Stomach (tissue), 9 donors: ENCODE results near the gene HMGA1. TPM values are rescaled to one million over a fixed set of nuclear protein-coding genes. Genes with fewer than 3 reads are reported as not detected.
A peak's percentile ranks its signal among the peaks of the same experiment; 100 is the strongest.

Experiments
- DNase-seq, 2 donors: peaks; one replicate each; pipeline versions ENCODE4 v3.0.0 to v3.0.0-alpha.2; 2013 to 2019
- H3K27ac ChIP-seq, 5 donors: fragments of 200-600 bp in 4 of 5; sonication (generic) in 4 of 5; one replicate each; pipeline ENCODE4 v1.5.1; 2013 to 2019; ENCODE audit warnings: mild to moderate bottlenecking in 1 of 5, moderate library complexity in 1 of 5
- H3K27me3 ChIP-seq, 3 donors: fragments of 200-600 bp; sonication (generic); one replicate each; pipeline ENCODE4 v1.5.1; 2017 to 2019; ENCODE audit warnings: mixed run types in 1 of 3
- H3K36me3 ChIP-seq, 4 donors: fragments of 200-600 bp; sonication (generic); 1 replicate in 3 of 4; 2 replicates in 1 of 4; pipeline ENCODE4 v1.5.1; 2016 to 2019
- H3K4me1 ChIP-seq, 4 donors: fragments of 200-600 bp; sonication (generic); one replicate each; pipeline ENCODE4 v1.5.1; 2016 to 2019
- H3K4me3 ChIP-seq, 4 donors: fragments of 200-600 bp; sonication (generic) in 3 of 4; one replicate each; pipeline ENCODE4 v1.5.1; 2016 to 2019; ENCODE audit warnings: mild to moderate bottlenecking in 1 of 4
- H3K9me3 ChIP-seq, 4 donors: fragments of 200-600 bp; sonication (generic); one replicate each; pipeline ENCODE4 v1.5.1; 2016 to 2019
- EP300 ChIP-seq: sonication (generic); formaldehyde crosslinking; IDR thresholded peaks from one replicate; pipeline ENCODE4 v1.6.1; 2017; ENCODE audit warnings: antibody characterized with exemption
- POLR2A ChIP-seq, 4 donors: fragments of 450-650 bp; IDR thresholded peaks; one replicate each; pipeline ENCODE4 v1.6.1; 2016; ENCODE audit warnings: antibody characterized with exemption in 4 of 4, control low read depth in 2 of 4, mild to moderate bottlenecking in 1 of 4, moderate library complexity in 1 of 4
- POLR2AphosphoS5 ChIP-seq, 3 donors: sonication (generic); formaldehyde crosslinking; IDR thresholded peaks; one replicate each; pipeline ENCODE4 v1.6.1; 2016; ENCODE audit warnings: antibody characterized with exemption in 3 of 3
- WGBS, 5 donors: extraction: QIAGEN DNeasy Blood & Tissue Kit in 3 of 5; methylation state at CpG; one replicate each; pipeline versions ENCODE4 v1.1.5 to v1.1.7; 2013 to 2018; 5-methylcytosine and 5-hydroxymethylcytosine counted together
- intact Hi-C: fragments of 100-400 bp; cut with DNase I; formaldehyde crosslinking; loops from one replicate; pipeline ENCODE4 v1.15.1; 2023; ENCODE audit warnings: low total_unique reads
- polyA plus RNA-seq, 3 donors: library from polyadenylated mRNA; stranded (reverse); fragments of 200-250 nt; gene quantifications; one replicate each; pipeline ENCODE4 v1.2.3, GENCODE V29; 2013
- total RNA-seq, 5 donors: library from RNA; depleted of rRNA; stranded (reverse); fragments of >200 nt; gene quantifications; one replicate each; pipeline versions ENCODE4 v1.1.0 to v1.2.3, GENCODE V29; 2014 to 2016
- TF ChIP-seq, protein P1 (sequence below), 7 experiments: fragments of 450-650 bp in 4 of 7; fragments of 200-600 bp in 3 of 7; sonication (generic) in 3 of 7; IDR thresholded peaks; one replicate each; pipeline ENCODE4 v1.5.1; 2016 to 2019; ENCODE audit warnings: antibody characterized with exemption in 7 of 7, control low read depth in 2 of 7, mild to moderate bottlenecking in 1 of 7
- donor health status: healthy with polysubstance abuse.
- donor health status: Bipolar disorder and iron deficiency.
- donor health status: healthy.

The HMGA1 gene
- total and polyA plus RNA-seq, 8 donors: 9.3 to 114 (median 67.4) TPM

GRCh38 chr6:34236131-34236442, 586 bp upstream of the HMGA1 start:
- Histone ChIP-seq H3K4me3 (peak overlapping the region; percentile 67 to 85 (median 74)), H3K27ac (peak overlapping the region; percentile 89 to 94 (median 93)), H3K4me1 (peaks cover 23 to 40% (median 30%) of the 10 kb centered on the region in 4 donors), H3K9me3 (no peaks in the 10 kb centered on the region), H3K36me3 (peaks cover 0 to 13% (median 8%) of the 10 kb centered on the region in 4 donors), H3K27me3 (no peaks in the 10 kb centered on the region)
- WGBS, 5 donors: 14 to 22% (median 19%) methylated on average over 13 of the region's 13 CpGs
- DNase-seq: peak in 1 of 2 donors; percentile 82
- TF ChIP-seq POLR2AphosphoS5 (IDR thresholded peaks at IDR 0.05) (no peak), EP300 (no peak), POLR2A (IDR thresholded peaks at IDR 0.05) (no peak)
- TF ChIP-seq, protein P1, sequence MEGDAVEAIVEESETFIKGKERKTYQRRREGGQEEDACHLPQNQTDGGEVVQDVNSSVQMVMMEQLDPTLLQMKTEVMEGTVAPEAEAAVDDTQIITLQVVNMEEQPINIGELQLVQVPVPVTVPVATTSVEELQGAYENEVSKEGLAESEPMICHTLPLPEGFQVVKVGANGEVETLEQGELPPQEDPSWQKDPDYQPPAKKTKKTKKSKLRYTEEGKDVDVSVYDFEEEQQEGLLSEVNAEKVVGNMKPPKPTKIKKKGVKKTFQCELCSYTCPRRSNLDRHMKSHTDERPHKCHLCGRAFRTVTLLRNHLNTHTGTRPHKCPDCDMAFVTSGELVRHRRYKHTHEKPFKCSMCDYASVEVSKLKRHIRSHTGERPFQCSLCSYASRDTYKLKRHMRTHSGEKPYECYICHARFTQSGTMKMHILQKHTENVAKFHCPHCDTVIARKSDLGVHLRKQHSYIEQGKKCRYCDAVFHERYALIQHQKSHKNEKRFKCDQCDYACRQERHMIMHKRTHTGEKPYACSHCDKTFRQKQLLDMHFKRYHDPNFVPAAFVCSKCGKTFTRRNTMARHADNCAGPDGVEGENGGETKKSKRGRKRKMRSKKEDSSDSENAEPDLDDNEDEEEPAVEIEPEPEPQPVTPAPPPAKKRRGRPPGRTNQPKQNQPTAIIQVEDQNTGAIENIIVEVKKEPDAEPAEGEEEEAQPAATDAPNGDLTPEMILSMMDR (IDR thresholded peaks at IDR 0.05): no peak
- intact Hi-C loops: no loop called here

DNA sequence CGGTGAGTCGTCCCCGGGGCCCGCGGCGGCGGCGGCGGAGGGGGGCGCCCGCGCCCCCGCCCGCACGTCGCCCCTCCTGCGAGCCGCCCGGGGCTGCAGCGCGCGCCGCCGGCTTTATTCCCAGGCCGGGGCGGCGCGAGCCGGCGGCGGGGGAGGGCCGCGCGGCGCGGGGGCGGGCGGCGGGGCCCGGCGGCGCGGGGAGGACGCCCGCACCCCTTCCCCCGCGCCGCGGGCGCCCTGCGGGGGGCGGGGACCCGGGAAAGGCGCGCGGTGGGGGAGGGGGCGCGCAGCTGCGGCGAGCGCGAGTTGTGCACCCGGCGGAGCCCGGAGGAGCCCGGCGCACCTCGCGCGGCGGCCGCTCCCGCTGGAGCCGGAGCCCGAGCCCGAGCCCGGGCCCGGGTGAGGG, 646 bp downstream of the HMGA1 start:
- TF ChIP-seq, protein P1 (IDR thresholded peaks at IDR 0.05): no peak
- no peak for TF ChIP-seq EP300
- TF ChIP-seq POLR2AphosphoS5 (IDR thresholded peaks at IDR 0.05): no peak
- no peak for TF ChIP-seq POLR2A (IDR thresholded peaks at IDR 0.05)
- Histone ChIP-seq H3K36me3 (peaks cover 4 to 25% (median 20%) of the 10 kb centered on the region in 4 donors), H3K27ac (peak overlapping the region; percentile 89 to 94 (median 93)), H3K4me3 (peak overlapping the region; percentile 72 to 85 (median 75)), H3K9me3 (no peaks in the 10 kb centered on the region), H3K4me1 (peaks cover 23 to 44% (median 30%) of the 10 kb centered on the region in 4 donors), H3K27me3 (no peaks in the 10 kb centered on the region)
- peak in 1 of 2 donors; percentile 74 for DNase-seq
- 0 to 1% (median 1%) methylated on average over 10 to 77 of the region's 78 CpGs; no CpG with 5 or more reads in 1 of the 5 donors for WGBS, 5 donors
- intact Hi-C loops: no loop called here

DNA sequence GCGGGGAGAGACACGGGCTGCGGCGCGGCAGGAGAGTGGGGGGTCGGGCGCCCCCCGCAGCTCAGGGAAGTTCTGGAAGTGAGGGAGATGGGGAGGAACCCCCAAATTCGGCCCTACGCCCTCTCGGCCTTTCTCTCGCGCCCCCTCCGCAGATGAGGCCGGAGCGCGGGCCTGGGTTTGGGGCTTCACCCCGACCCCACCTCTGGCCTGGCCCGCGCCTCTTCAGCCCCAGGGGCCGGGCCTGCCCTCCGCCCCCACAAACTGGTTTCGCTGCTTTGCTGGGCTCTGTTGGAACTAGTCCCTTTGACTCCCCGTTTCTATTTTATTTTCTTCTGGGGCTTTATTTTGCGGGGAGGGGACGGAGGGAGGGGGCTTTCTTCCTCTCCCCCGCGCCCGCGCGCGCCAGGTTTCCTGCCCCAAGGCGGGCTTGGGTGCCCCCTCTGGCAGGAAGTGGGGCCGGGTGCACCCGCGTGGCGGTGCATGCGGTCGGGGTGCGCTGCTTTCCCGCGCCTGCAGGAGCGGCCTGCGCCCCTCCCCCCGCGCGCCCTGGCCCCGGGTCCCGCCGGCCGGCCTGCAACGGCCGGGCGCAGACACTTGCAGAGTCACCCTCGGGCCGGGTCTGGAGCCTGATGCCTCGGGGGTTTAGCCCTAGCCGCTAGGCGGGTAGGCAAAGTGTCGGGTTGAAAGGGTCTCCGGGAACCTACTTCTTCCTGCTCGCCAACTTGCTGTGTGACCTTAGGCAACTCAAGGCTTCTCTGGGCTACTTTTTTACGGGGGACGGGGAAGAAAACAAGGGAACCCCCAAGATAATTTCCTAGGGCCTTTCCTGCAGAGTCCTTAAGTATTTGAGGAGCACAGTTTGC, 1.3 kb downstream of the HMGA1 start:
- Histone ChIP-seq H3K4me1 (peaks cover 23 to 50% (median 30%) of the 10 kb centered on the region in 4 donors), H3K36me3 (peaks cover 4 to 31% (median 26%) of the 10 kb centered on the region in 4 donors), H3K9me3 (no peaks in the 10 kb centered on the region), H3K27me3 (no peaks in the 10 kb centered on the region), H3K27ac (peak overlapping the region; percentile 74 to 91 (median 80)), H3K4me3 (peak overlapping the region; percentile 65 to 85 (median 75))
- peak in 1 of 2 donors; percentile 84 for DNase-seq
- intact Hi-C loops: no loop called here
- TF ChIP-seq POLR2A (IDR thresholded peaks at IDR 0.05) (no peak), EP300 (no peak), POLR2AphosphoS5 (IDR thresholded peaks at IDR 0.05) (peak in 1 of 3 donors; percentile 18)
- TF ChIP-seq, protein P1 (IDR thresholded peaks at IDR 0.05): peak in 3 of 7 experiments; percentile 19 to 33 (median 24)
- WGBS, 5 donors: 4 to 13% (median 4%) methylated on average over 29 to 63 of the region's 64 CpGs

DNA sequence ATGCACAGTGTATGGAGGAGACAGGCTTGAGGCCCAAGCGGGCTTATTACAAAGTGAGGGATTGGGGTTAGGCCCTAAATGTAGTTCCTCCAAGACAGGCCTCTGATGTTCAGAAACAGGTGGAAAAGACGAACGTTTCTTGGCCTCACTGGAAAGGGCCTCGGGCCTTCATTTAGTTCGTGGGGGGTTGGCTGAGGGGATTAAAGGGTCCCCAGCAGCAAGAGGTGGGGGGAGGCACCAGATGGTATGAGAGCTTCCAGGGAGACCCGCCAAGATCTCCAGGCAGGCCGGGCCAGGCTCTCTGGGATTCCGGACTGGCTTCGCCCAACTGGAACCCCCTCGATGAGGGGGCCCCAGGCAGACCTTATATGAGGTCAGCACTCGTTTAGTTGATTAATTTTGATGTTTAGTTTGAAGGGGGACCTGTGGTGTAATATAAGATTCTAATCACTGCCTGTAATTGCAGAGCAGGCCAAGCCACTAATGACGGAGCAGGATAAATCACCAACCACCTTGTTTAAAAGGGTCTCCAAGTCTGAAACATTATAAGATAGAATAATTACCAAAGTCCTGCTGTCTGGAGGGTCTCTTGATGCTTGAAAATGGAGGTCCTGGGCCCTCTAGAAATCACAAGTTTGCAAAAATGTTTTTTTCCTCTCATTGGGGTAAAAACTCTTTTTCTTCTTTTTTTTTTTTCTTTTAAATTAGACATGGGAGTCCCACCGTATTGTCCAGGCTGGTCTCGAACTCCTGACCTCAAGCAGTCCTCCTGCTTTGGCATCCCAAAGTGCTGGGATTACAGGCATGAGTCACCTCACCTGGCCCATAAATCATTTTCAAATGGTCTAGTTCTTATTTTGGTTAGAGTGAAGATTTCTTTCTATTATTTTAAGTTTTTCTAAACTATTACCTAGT, 2.2 kb downstream of the HMGA1 start:
- DNase-seq: peak in 1 of 2 donors; percentile 23
- H3K36me3 ChIP-seq: peaks cover 4 to 40% (median 33%) of the 10 kb centered on the region in 4 donors
- peaks cover 28 to 59% (median 34%) of the 10 kb centered on the region in 4 donors for H3K4me1 ChIP-seq
- 65 to 86% (median 73%) methylated on average over 14 of the region's 14 CpGs for WGBS, 5 donors
- TF ChIP-seq POLR2AphosphoS5 (IDR thresholded peaks at IDR 0.05) (no peak), EP300 (no peak), POLR2A (IDR thresholded peaks at IDR 0.05) (no peak)
- TF ChIP-seq, protein P1 (IDR thresholded peaks at IDR 0.05): no peak
- intact Hi-C loops: no loop called here
- H3K9me3 ChIP-seq: no peaks in the 10 kb centered on the region
- H3K27ac ChIP-seq: peak overlapping the region in 2 of 5 donors; percentile 85 to 91
- no peaks in the 10 kb centered on the region for H3K27me3 ChIP-seq
- H3K4me3 ChIP-seq: peak overlapping the region; percentile 65 to 85 (median 75)
